B cell (primary cell): ENCODE results near the gene EXD1. TPM values are rescaled to one million over a fixed set of nuclear protein-coding genes. Genes with fewer than 3 reads are reported as not detected.

ENCODE experiments used
- ATAC-seq: fragments of 200-7000 bp; cut with Tn5 transposase; one replicate; pipeline ENCODE4 v1.10.0; 2021; ENCODE audit warnings: low read depth, mild to moderate bottlenecking, moderate number of reproducible peaks, moderate library complexity
- CTCF ChIA-PET: fragments of 350-600 bp; sonication (Branson Sonifier 250); formaldehyde crosslinking; loops from one replicate; lab custom pipeline; 2021; ENCODE audit warnings: antibody characterized with exemption, inconsistent platforms; lab: Charles Lee
- POLR2A ChIA-PET: fragments of 350-600 bp; sonication (Branson Sonifier 250); formaldehyde crosslinking; loops from one replicate; lab custom pipeline; 2021; ENCODE audit warnings: antibody characterized with exemption; lab: Charles Lee
- DNase-seq: peaks from one replicate; pipeline ENCODE4 v3.0.0; 2013
- H2AFZ ChIP-seq: 2 replicates; pipeline ENCODE4 v1.6.1; 2012; ENCODE audit warnings: mild to moderate bottlenecking, low read depth, low read length; ENCODE audit not compliant: insufficient read depth, poor library complexity, severe bottlenecking
- H3K27ac ChIP-seq, 2 donors: 1 replicate in 1 of 2; 2 replicates in 1 of 2; pipeline ENCODE4 v1.5.1; 2012 to 2013; ENCODE audit warnings: low read length in 2 of 2, mild to moderate bottlenecking in 2 of 2, moderate library complexity in 1 of 2
- H3K27me3 ChIP-seq, 4 experiments: fragments of 200-600 bp in 1 of 4; sonication (generic) in 1 of 4; replicated peaks in 1 of 4; 1 replicate in 2 of 4; 2 replicates in 2 of 4; pipeline versions ENCODE4 v1.6.1 to v1.7.0; 2013 to 2016; ENCODE audit warnings: low read length in 3 of 4, mild to moderate bottlenecking in 2 of 4, mixed read lengths in 1 of 4, moderate library complexity in 1 of 4; ENCODE audit not compliant: insufficient read depth in 4 of 4, control insufficient read depth in 3 of 4; ENCODE audit errors: control extremely low read depth in 1 of 4
- H3K36me3 ChIP-seq, 2 experiments: replicated peaks in 1 of 2; 1 replicate in 1 of 2; 2 replicates in 1 of 2; pipeline versions ENCODE4 v1.6.1 to v1.7.1; 2013; ENCODE audit warnings: low read length in 1 of 2; ENCODE audit not compliant: insufficient read depth in 2 of 2, control insufficient read depth in 1 of 2; ENCODE audit errors: control extremely low read depth in 1 of 2, extremely low read depth in 1 of 2
- H3K4me1 ChIP-seq, 2 donors: fragments of 200-600 bp in 1 of 2; sonication (generic) in 1 of 2; 1 replicate in 1 of 2; 2 replicates in 1 of 2; pipeline versions ENCODE4 v1.5.1 to v1.6.1; 2013 to 2017; ENCODE audit warnings: low read length in 2 of 2; ENCODE audit not compliant: control insufficient read depth in 2 of 2, insufficient read depth in 2 of 2
- H3K4me2 ChIP-seq: replicated peaks from 2 replicates; pipeline ENCODE3; 2012; ENCODE audit warnings: mild to moderate bottlenecking, low read depth, low read length; ENCODE audit not compliant: poor library complexity, severe bottlenecking
- H3K4me3 ChIP-seq, 5 experiments: fragments of 200-600 bp in 1 of 5; sonication (generic) in 1 of 5; 1 replicate in 3 of 5; 2 replicates in 2 of 5; pipeline versions ENCODE4 v1.5.1 to v1.7.0; 2011 to 2016; ENCODE audit warnings: low read length in 4 of 5, mild to moderate bottlenecking in 4 of 5, low read depth in 2 of 5, control low read depth in 1 of 5, moderate library complexity in 1 of 5; ENCODE audit not compliant: insufficient read depth in 1 of 5; ENCODE audit errors: control extremely low read depth in 1 of 5, extremely low read depth in 1 of 5
- H3K79me2 ChIP-seq: fragments of 200-600 bp; sonication (generic); one replicate; pipeline ENCODE4 v1.6.0; 2016; ENCODE audit warnings: low read length; ENCODE audit not compliant: control insufficient read depth, insufficient read depth
- H3K9ac ChIP-seq: fragments of 200-600 bp; sonication (generic); 2 replicates; pipeline ENCODE4 v1.6.1; 2017; ENCODE audit warnings: mild to moderate bottlenecking, low read length, moderate library complexity
- H3K9me3 ChIP-seq, 3 donors: one replicate each; pipeline versions ENCODE4 v1.6.1 to v1.7.1; 2013; ENCODE audit warnings: low read length in 2 of 3; ENCODE audit not compliant: control insufficient read depth in 2 of 3, insufficient read depth in 1 of 3; ENCODE audit errors: control extremely low read depth in 1 of 3
- H4K20me1 ChIP-seq: 2 replicates; pipeline ENCODE4 v1.6.0; 2012; ENCODE audit warnings: mild to moderate bottlenecking, low read length; ENCODE audit not compliant: insufficient read depth, control insufficient read depth, poor library complexity, severe bottlenecking
- H3K27ac Mint-ChIP-seq: one replicate; pipeline ENCODE4 v1.8.0; 2021; ENCODE audit warnings: mixed read lengths
- H3K27me3 Mint-ChIP-seq: one replicate; pipeline ENCODE4 v1.8.0; 2021; ENCODE audit warnings: mixed read lengths
- H3K4me1 Mint-ChIP-seq: one replicate; pipeline ENCODE4 v1.8.0; 2021; ENCODE audit warnings: mixed read lengths
- H3K4me3 Mint-ChIP-seq: one replicate; pipeline ENCODE4 v1.8.0; 2021; ENCODE audit warnings: mixed read lengths
- H3K9me3 Mint-ChIP-seq: one replicate; pipeline ENCODE4 v1.8.0; 2022; ENCODE audit warnings: mixed read lengths; ENCODE audit not compliant: insufficient read depth
- CTCF ChIP-seq: fragments of 200-600 bp; IDR thresholded peaks from one replicate; pipeline ENCODE4 v1.8.0; 2022; ENCODE audit warnings: antibody characterized with exemption, mild to moderate bottlenecking
- EZH2 ChIP-seq: IDR thresholded peaks from 2 replicates; pipeline ENCODE4 v1.6.1; 2012; ENCODE audit warnings: borderline replicate concordance, low read depth, mild to moderate bottlenecking, moderate library complexity, low read length; ENCODE audit not compliant: insufficient read depth, poor library complexity, severe bottlenecking
- WGBS: methylation state at CpG from one replicate; pipeline ENCODE4 v1.1.5; 2013; ENCODE audit warnings: missing lambda C conversion rate; ENCODE audit not compliant: insufficient coverage; 5-methylcytosine and 5-hydroxymethylcytosine counted together
- intact Hi-C: fragments of 100-400 bp; cut with micrococcal nuclease; formaldehyde crosslinking; loops from one replicate; pipeline ENCODE4 v1.10.0; 2022
- polyA plus RNA-seq: library from polyadenylated mRNA; depleted of rRNA; stranded (reverse); fragments of >200 nt; gene quantifications from 2 replicates; pipeline ENCODE4 v1.2.3, GENCODE V29; 2012
- total RNA-seq, 2 donors: library from RNA; stranded (reverse); fragments of 120-200 nt in 1 of 2; gene quantifications; 1 replicate in 1 of 2; 2 replicates in 1 of 2; pipeline versions ENCODE4 v1.2.3 to v1.2.4, GENCODE V29; 2013 to 2022

Gene EXD1
- total and polyA plus RNA-seq, 2 donors (not counting 1 experiment from before 2014, with no cell fraction given), result not detected

DNA sequence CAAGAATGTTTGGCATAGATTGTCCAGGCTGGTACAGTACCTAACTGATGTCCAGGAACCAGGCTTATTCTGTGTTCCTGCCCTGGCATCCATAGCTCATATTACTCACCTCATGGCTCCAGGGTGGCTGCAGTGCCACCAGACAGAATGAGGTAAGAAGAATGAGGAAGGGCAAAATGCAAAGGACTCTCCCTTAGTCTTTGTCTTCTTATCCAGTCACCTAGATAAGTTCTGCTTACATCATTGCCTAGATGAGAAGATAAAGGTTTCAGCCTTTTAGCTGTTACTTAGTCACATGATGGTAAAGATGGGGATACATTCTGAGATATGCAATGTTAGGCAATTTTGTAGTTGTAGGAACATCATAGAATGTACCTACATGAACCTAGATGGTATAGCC, 46.3 kb upstream of the EXD1 start:
- ChIA-PET POLR2A (interaction anchor here (0.6 kb wide), 1 partner anchor 14 kb away, joined by 3 read pairs; no protein-coding TSS in a partner anchor), CTCF (no interaction called here)
- Mint-ChIP-seq H3K27me3 (no peaks in the 10 kb centered on the region), H3K4me1 (peaks cover 1% of the 10 kb centered on the region), H3K4me3 (no peak overlapping the region), H3K27ac (no peak overlapping the region), H3K9me3 (no peaks in the 10 kb centered on the region)
- DNase-seq (no peak), ATAC-seq (no peak)
- H3K4me3 ChIP-seq, result no peak overlapping the region
- no peak overlapping the region for H2AFZ ChIP-seq
- H3K4me1 ChIP-seq, result peaks cover 0 to 4% of the 10 kb centered on the region in 2 donors
- H3K9me3 ChIP-seq, result no peaks in the 10 kb centered on the region
- TF ChIP-seq CTCF, result no peak
- no peak for TF ChIP-seq EZH2
- intact Hi-C loops, result no loop called here
- H3K4me2 ChIP-seq, result no peak overlapping the region
- no peak overlapping the region for H3K9ac ChIP-seq
- H3K36me3 ChIP-seq, result peaks cover 3 to 10% of the 10 kb centered on the region in 2 experiments
- no peaks in the 10 kb centered on the region for H4K20me1 ChIP-seq
- no peak overlapping the region for H3K27ac ChIP-seq
- H3K79me2 ChIP-seq, result no peaks in the 10 kb centered on the region
- no peaks in the 10 kb centered on the region for H3K27me3 ChIP-seq

GRCh38 chr15:41269887-41270286, 39.3 kb upstream of the EXD1 start:
- Histone ChIP-seq H3K9ac (no peak overlapping the region), H3K4me3 (no peak overlapping the region), H3K9me3 (no peaks in the 10 kb centered on the region), H2AFZ (no peak overlapping the region), H3K4me1 (no peaks in the 10 kb centered on the region), H4K20me1 (no peaks in the 10 kb centered on the region), H3K36me3 (peaks cover 2 to 8% of the 10 kb centered on the region in 2 experiments), H3K27ac (no peak overlapping the region), H3K4me2 (no peak overlapping the region), H3K27me3 (no peaks in the 10 kb centered on the region), H3K79me2 (no peaks in the 10 kb centered on the region)
- TF ChIP-seq EZH2 (no peak), CTCF (no peak)
- Mint-ChIP-seq H3K9me3 (no peaks in the 10 kb centered on the region), H3K4me3 (no peak overlapping the region), H3K27me3 (no peaks in the 10 kb centered on the region), H3K4me1 (no peaks in the 10 kb centered on the region), H3K27ac (no peak overlapping the region)
- intact Hi-C loops, result no loop called here
- WGBS, result no CpG with 5 or more reads among the region's 2 CpGs
- DNase-seq, result no peak
- POLR2A ChIA-PET, result no interaction called here
- CTCF ChIA-PET, result no interaction called here
- ATAC-seq, result no peak
